Transverse colon (tissue), 4 donors: ENCODE measurements around the gene DACT2. TPM values are rescaled to one million over a fixed set of nuclear protein-coding genes. Genes with fewer than 3 reads are reported as not detected.

ENCODE experiments used
- DNase-seq: peaks from one replicate; pipeline ENCODE4 v3.0.0-alpha.2; 2019
- H3K27ac ChIP-seq, 4 donors: fragments of 200-600 bp; sonication (generic); 2 replicates each; pipeline ENCODE4 v1.5.1; 2016 to 2018; ENCODE audit warnings: inconsistent platforms in 4 of 4
- H3K27me3 ChIP-seq: fragments of 200-600 bp; sonication (generic); 2 replicates; pipeline ENCODE4 v1.5.1; 2017; ENCODE audit warnings: inconsistent platforms
- H3K36me3 ChIP-seq, 4 donors: fragments of 200-600 bp; sonication (generic); 2 replicates each; pipeline ENCODE4 v1.5.1; 2017 to 2019; ENCODE audit warnings: inconsistent platforms in 4 of 4
- H3K4me1 ChIP-seq, 4 donors: fragments of 200-600 bp; sonication (generic); 2 replicates each; pipeline ENCODE4 v1.5.1; 2017 to 2020; ENCODE audit warnings: inconsistent platforms in 4 of 4
- H3K4me3 ChIP-seq, 4 donors: fragments of 200-600 bp; sonication (generic); 1 replicate in 1 of 4; 2 replicates in 3 of 4; pipeline versions ENCODE4 v1.5.1 to v1.6.1; 2017 to 2019; ENCODE audit warnings: inconsistent platforms in 4 of 4
- H3K9me3 ChIP-seq, 2 donors: fragments of 200-600 bp; sonication (generic); 2 replicates each; pipeline ENCODE4 v1.5.1; 2017 to 2019; ENCODE audit warnings: inconsistent platforms in 2 of 2
- CTCF ChIP-seq, 5 experiments: fragments of 200-600 bp in 3 of 5; fragments of 450-650 bp in 2 of 5; sonication (generic) in 3 of 5; IDR thresholded peaks; 1 replicate in 2 of 5; 2 replicates in 3 of 5; pipeline ENCODE4 v1.5.1; 2016 to 2017; ENCODE audit warnings: antibody characterized with exemption in 5 of 5, inconsistent platforms in 3 of 5, mild to moderate bottlenecking in 2 of 5, moderate library complexity in 1 of 5
- EP300 ChIP-seq: sonication (generic); formaldehyde crosslinking; IDR thresholded peaks from one replicate; pipeline ENCODE4 v1.6.1; 2017; ENCODE audit warnings: antibody characterized with exemption, low read depth
- POLR2A ChIP-seq: fragments of 450-650 bp; IDR thresholded peaks from one replicate; pipeline ENCODE4 v1.6.1; 2016; ENCODE audit warnings: antibody characterized with exemption, mild to moderate bottlenecking, moderate library complexity
- POLR2AphosphoS5 ChIP-seq, 3 donors: sonication (generic); formaldehyde crosslinking; IDR thresholded peaks; one replicate each; pipeline ENCODE4 v1.6.1; 2016; ENCODE audit warnings: antibody characterized with exemption in 3 of 3
- whole genome bisulfite sequencing, 2 donors: methylation state at CpG; one replicate each; pipeline ENCODE4 v1.1.5; 2018; ENCODE audit warnings: low coverage in 1 of 2; 5-methylcytosine and 5-hydroxymethylcytosine counted together
- in situ Hi-C, 4 donors: fragments of 200-750 bp; cut with MboI; loops; one replicate each; pipeline versions ENCODE4 v1.15.0 to v1.15.1; 2017; ENCODE audit warnings: low sequenced_read_pairs in 3 of 4, low pct_ligation_motif_present in 1 of 4, low pct_unique_long_range_greater_than_20kb in 1 of 4
- intact Hi-C: fragments of 100-400 bp; cut with DNase I; formaldehyde crosslinking; loops from one replicate; pipeline ENCODE4 v1.15.1; 2023; ENCODE audit warnings: low total_unique reads
- total RNA-seq, 4 donors: library from RNA; depleted of rRNA; stranded (reverse); fragments of >200 nt; gene quantifications; one replicate each; pipeline ENCODE4 v1.1.0, GENCODE V29; 2016

DACT2 gene
- total RNA-seq, 4 donors from 2014 or later = 2.4 to 2.6 TPM; not detected in 2

GRCh38 chr6:168320634-168321033, 1.1 kb upstream of the DACT2 start:
- Histone ChIP-seq H3K4me1 (peaks cover 0 to 15% (median 4%) of the 10 kb centered on the region in 4 donors), H3K36me3 (no peaks in the 10 kb centered on the region), H3K27me3 (peaks cover 29% of the 10 kb centered on the region), H3K4me3 (no peak overlapping the region), H3K9me3 (no peaks in the 10 kb centered on the region), H3K27ac (no peak overlapping the region)
- no peak for TF ChIP-seq CTCF (IDR thresholded peaks at IDR 0.05)
- TF ChIP-seq POLR2AphosphoS5 (IDR thresholded peaks at IDR 0.05) = no peak
- no peak for TF ChIP-seq EP300
- no peak for TF ChIP-seq POLR2A
- DNase-seq = no peak
- 87 to 97% methylated on average over 4 to 9 of the region's 9 CpGs for WGBS, 2 donors
- in situ Hi-C loops = no loop called here
- intact Hi-C loops = no loop called here

- no peak for DNase-seq
- H3K27ac ChIP-seq = peak overlapping the region in 1 of 4 donors; percentile 47
- H3K9me3 ChIP-seq = no peaks in the 10 kb centered on the region
- intact Hi-C loops (no loop called here), in situ Hi-C loops (no loop called here)
- peaks cover 0 to 16% (median 4%) of the 10 kb centered on the region in 4 donors for H3K4me1 ChIP-seq
- WGBS, 2 donors = 18 to 20% methylated on average over 5 to 32 of the region's 33 CpGs
- H3K27me3 ChIP-seq = peaks cover 29% of the 10 kb centered on the region
- TF ChIP-seq POLR2AphosphoS5 (IDR thresholded peaks at IDR 0.05) (no peak), CTCF (IDR thresholded peaks at IDR 0.05) (no peak), POLR2A (no peak), EP300 (no peak)
- H3K4me3 ChIP-seq = peak overlapping the region in 3 of 4 donors; percentile 44 to 60 (median 55)
- H3K36me3 ChIP-seq = no peaks in the 10 kb centered on the region
These were observed 848 bp downstream of the DACT2 start for GRCh38 chr6:168318579-168319278.

GRCh38 chr6:168318090-168318489, 1.5 kb downstream of the DACT2 start:
- Histone ChIP-seq H3K4me1 (peaks cover 0 to 22% (median 9%) of the 10 kb centered on the region in 4 donors), H3K4me3 (no peak overlapping the region), H3K27ac (no peak overlapping the region), H3K36me3 (no peaks in the 10 kb centered on the region), H3K27me3 (peaks cover 29% of the 10 kb centered on the region), H3K9me3 (no peaks in the 10 kb centered on the region)
- TF ChIP-seq POLR2A (no peak), POLR2AphosphoS5 (IDR thresholded peaks at IDR 0.05) (no peak)
- intact Hi-C loops = no loop called here
- in situ Hi-C loops = no loop called here
- WGBS, 2 donors = 52 to 54% methylated on average over 5 to 12 of the region's 12 CpGs
- no peak for DNase-seq

GRCh38 chr6:168315596-168315995, 4.0 kb downstream of the DACT2 start:
- H3K36me3 ChIP-seq = no peaks in the 10 kb centered on the region
- intact Hi-C loops (no loop called here), in situ Hi-C loops (no loop called here)
- DNase-seq = no peak
- peaks cover 0 to 26% (median 11%) of the 10 kb centered on the region in 4 donors for H3K4me1 ChIP-seq
- H3K27me3 ChIP-seq = peaks cover 19% of the 10 kb centered on the region
- H3K27ac ChIP-seq = no peak overlapping the region
- no peaks in the 10 kb centered on the region for H3K9me3 ChIP-seq
- WGBS, 2 donors = 78 to 82% methylated on average over 3 to 5 of the region's 5 CpGs
- TF ChIP-seq POLR2AphosphoS5 (IDR thresholded peaks at IDR 0.05) (no peak), EP300 (no peak), CTCF (IDR thresholded peaks at IDR 0.05) (no peak), POLR2A (no peak)
- H3K4me3 ChIP-seq = no peak overlapping the region
